ENCODE data around the gene SH3BP5. TPM values are rescaled to one million over a fixed set of nuclear protein-coding genes. Genes with fewer than 3 reads are reported as not detected.

The SH3BP5 gene
- total RNA-seq, 1 donor from 2014 or later, result 37.1 TPM

- no peak for DNase-seq
Measured at GRCh38 chr3:15297608-15298350, 34.6 kb downstream of the SH3BP5 start.

- peak; percentile 21 for DNase-seq
Measured at GRCh38 chr3:15295506-15295905, 36.9 kb downstream of the SH3BP5 start.

DNA sequence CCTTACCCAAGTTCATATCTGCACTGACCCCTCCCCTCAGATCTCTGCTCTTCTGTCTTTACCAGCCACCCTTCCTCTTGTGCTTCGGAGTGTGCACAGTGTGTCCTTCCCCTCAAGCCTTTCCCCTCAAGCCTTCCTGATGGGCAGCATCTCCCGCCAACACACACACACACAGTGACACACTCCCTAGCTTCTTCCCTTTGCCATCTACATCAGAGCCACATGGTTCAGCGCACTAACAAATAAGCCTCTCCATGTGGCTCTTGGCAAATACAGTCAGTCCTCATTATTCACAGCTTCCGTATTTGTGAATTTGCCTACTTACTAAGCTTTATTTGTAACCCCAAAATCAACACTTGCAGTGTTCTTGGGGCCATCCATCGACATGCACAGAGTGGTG, 37.5 kb downstream of the SH3BP5 start:
- DNase-seq, result no peak

DNA sequence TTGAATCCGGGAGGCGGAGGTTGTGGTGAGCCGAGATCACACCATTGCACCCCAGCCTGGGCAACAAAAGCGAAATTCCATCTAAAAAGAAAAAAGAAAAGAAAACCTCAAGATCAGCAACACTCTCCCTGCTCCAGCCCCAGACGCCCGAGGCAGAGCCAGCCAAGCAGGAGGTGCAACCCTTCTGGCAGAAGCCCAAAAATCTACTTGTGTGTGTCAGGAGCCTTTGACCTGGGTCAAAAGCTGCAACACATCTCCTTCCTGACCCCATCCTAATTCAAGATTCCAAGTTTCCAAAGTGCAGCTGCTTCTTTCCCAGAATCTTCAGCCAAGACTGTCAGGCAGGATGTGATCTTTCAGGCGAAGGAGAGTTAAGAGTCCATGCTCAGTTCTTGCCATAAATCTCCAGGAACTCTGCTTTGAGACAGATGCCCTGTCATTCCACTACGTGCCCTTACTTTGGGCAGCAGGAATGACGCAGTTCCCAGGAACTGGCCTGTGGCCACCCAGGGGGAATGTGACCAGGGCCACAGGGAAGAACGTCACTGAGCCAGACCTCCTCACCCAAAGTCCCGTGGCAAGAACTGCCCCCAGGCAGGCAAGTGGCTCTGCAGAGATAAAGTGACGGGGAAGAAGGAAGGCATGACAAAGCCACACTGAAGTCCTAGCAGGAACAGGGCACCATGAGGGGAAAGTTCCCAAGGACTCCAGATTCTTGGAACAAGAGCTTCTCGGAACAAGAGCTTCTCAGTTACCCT, 39.4 kb downstream of the SH3BP5 start:
- peak; percentile 21 for DNase-seq

- no peak for DNase-seq
Measured at GRCh38 chr3:15291589-15292541, 40.5 kb downstream of the SH3BP5 start.

- no peak for DNase-seq
Measured at GRCh38 chr3:15290736-15291135, 41.6 kb downstream of the SH3BP5 start.

DNA sequence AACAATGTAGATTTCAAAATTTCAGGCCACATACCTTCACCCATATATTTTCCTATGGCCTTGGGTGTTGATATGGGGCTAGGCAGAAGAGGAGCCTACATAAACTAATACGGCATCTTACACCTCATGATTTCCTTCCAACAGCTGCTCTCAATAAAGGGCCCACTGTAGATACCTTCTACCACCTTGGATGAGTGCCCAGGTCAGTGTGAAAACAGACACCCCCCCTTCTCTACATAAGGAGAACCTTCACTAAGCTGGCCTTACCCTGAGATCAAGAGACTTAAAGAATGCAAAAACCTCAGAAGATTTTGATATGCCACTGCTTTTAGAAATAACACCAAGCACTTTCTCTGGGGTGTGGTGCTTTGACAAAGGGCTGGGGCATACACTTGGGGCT, 42.7 kb downstream of the SH3BP5 start:
- DNase-seq, result no peak

DNA sequence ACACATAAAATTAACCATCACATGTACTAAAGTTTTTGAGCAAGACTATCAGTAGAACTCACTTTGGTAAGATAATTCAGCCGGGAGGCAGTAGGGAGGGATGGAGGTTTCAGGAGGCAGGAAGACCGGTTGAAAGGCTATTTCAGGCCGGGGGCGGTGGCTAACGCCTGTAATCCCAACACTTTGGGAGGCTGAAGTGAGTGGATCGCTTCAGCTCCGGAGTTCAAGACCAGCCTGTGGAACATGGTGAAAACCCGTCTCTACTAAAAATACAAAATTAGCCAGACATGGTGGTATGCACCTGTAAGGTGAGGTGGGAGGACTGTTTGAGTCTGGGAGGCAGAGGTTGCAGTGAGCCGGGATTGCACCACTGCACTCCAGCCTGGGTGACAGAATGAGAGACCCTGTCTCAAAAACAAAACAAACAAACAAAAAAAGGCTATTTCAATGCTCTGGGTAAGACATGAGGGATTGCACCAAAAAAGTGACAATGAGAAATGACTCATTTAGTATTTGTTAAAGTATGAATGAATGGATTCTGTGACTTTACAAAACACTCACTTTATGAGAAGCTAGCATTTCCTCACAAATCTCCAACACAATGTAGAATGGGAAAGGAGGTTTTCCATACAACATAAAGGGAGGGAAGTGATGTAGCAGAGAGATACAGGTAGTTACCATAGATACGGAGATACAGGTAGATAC, 43.9 kb downstream of the SH3BP5 start:
- no peak for DNase-seq

GRCh38 chr3:15287565-15288330, 44.6 kb downstream of the SH3BP5 start:
- no peak for DNase-seq

DNA sequence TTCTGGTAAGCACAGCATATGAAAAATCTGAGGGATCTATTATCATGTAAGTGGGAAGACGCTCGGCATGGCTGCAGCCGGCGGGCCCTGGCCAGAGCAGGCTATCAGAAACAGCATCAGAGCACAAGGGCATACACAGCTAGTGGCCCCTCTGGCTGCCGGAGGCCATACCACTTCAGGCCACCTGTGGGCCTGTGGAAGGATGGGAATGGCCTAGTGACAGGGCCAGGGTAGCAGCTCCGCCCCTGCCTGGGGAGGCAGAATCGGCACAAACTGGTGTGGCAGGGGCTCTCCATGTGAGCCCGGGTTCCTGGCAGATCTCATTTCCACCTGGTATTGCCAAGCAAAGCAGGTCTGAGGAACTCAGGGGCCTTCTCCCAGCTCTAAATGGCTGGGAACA, 46.4 kb downstream of the SH3BP5 start:
- no peak for DNase-seq

GRCh38 chr3:15284121-15284889, 48.1 kb downstream of the SH3BP5 start:
- peak; percentile 64 for DNase-seq

DNA sequence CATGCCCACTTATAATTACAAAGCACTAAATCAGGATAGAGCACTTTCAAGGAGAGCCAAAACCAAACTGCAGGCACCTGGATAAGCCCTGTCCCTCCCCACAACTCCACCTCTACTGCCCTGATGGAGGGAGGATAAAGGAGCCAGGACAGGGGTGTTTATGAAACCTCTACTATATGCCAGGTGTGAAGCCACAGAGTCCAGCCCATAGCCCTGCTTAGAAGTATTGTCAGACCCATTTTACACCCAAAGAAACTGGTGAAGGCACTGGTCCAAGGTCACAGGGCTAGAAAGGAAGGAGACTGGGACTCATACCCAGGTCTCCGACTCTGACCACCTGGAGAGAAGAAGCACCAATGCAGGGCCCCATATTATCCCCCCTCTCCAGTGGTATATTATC, 48.7 kb downstream of the SH3BP5 start:
- no peak for DNase-seq

- no peak for DNase-seq
Measured at GRCh38 chr3:15281817-15282216, 50.6 kb downstream of the SH3BP5 start.

DNA sequence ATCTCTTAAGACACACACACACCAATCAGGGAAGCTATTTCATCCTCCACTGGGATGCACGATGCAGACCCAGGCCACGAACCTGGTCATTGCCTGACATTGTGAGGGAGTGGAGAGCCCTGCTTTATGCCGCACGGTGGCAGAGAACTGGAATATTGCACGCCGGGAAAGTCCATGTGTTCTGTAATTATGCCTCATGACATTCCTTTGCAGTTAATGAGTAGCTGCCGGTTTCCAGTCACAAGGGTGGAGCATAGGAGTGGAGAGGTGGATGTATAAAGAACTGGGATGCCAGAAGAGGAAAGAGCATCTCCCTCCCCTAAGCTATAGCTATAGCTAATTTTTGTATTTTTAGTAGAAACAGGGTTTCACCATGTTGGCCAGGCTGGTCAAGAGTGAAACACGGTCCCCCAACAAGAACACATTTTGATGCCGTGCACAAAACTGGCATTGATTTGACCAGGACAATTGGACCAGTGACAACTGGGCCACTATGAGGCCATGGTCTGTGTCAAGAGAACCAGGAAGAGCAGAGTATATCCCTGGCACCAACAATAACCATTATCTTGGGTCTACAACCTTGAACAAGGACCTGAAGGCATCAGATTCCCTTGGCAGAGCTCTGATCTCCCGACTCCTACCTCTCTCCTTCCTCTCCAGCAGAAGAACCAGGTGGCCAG, 51.4 kb downstream of the SH3BP5 start:
- no peak for DNase-seq

DNA sequence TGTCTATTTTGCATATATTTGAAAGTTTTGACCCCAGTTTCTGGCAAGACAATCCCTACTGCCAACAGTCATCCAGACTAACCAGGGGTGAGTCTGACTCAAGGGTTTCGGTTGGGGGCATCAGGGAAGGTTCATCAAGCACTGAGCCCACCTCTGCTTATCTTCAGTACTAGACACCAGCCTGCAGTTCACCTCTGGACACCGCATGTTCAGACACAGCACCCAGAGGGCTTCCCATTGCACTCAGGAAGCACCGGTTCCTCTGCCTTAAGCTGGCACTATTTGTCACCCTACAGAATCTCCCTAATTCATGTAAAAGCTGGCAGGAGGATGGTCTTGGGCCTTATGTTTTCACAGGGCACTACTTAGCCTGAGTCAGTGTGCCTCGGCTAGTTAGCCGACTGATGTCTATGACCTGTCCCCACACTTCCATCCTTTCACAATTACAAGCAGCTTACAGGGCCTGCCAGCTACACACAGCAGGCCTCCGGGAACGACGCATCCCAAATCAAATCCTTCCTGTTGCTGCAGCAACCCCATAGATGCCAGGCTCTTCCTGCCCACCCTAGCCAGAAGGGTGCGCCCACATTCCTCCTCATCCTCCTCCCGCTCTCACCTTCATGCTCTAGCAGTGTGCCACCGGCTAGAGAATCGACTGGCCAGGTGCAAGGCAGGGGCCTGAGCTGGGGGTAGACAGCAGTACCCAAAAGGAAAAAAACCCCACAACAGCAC, 52.5 kb downstream of the SH3BP5 start:
- no peak for DNase-seq

DNA sequence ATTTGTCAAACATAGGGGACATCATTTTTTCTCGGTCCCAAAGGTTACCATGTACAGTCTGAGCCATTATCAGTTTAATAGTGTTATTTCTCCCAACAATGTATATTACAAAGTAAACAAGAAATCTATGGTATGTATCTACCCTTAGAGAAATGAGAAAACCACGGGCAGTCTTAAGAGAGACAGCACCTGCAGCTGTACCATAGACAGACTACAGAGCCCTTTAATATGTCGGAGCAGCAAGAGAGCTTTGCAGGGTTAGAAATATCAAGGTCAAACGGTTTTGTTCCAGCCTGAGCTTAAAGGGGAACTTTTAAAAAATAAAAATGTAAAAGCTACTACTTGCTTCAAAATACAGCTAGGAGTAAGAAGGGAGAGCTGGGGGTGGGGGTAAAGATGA, 53.2 kb downstream of the SH3BP5 start:
- DNase-seq, result no peak

DNA sequence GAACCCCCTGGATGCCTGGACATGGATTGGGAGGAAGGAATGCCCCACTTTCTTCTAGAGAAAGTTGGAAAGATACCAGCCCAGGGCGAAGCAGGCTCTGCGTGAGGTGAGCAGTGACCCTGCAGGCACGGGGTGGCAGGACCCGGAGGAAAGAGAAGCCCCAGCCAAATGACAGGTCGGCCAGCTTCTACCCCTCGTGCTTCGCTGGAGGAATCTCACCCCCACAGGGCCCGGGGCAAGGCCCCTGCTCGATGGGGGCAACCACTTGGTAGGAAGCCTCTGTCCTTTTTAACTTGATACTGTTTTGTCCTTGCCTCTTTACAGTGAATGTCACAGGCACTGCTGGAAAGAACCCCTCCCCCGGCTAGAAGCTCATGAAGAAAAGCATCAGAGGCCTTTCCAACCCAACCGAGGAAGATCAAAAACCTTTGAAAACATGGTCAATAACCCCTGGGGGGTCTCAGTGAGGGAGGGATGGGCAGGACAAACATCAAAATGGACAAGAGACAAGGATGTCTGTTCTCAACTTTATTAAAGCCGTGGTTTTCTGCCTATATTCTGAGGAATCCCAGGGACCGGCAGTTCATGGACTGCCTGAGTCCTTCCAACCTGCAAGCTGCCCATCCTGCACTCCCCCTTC, 54.4 kb downstream of the SH3BP5 start:
- no peak for DNase-seq

DNA sequence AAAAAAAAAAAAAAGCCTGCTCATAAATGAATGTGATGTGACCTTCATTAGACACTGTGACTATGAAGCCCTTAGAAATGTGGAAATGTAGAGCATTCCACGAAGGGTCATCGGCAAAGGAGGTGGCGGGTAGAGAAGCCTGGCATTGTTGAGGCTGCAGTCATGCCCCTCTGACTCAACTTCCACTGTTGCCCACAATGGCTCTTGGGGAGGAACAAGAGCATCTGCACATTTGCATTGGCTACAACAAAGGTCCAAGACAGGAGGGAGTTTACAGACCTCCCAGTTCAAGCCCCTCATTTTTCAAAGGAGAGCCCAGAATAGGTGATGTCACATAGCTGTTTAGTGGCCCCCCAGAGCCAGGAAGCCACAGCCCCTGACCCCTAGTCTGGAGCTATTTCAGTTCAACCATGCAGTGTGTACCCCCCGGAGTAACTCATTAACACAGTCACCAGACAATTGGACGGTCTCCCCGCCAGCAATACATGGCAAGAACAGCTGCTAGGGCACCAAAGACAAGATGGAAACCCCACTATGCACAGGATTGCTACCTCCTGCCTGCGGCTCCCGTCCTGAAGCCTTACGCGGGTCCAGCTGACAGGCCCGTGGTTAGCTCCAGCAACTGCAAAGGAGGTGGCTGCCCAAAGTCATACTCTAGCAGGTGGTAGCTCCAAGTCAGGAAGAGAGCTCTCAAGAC, 56.2 kb downstream of the SH3BP5 start:
- DNase-seq, result no peak

All from tongue (tissue), 2 donors.